Lower leg skin (tissue), 4 donors: ENCODE results near the gene SLC30A9. TPM values are rescaled to one million over a fixed set of nuclear protein-coding genes. Genes with fewer than 3 reads are reported as not detected.

ENCODE experiments used
- DNase-seq, 2 donors: peaks; one replicate each; pipeline ENCODE4 v3.0.0-alpha.2; 2019; ENCODE audit warnings: low spot score in 2 of 2
- H3K4me3 ChIP-seq: fragments of 200-600 bp; sonication (generic); 2 replicates; pipeline ENCODE4 v1.5.1; 2017; ENCODE audit warnings: mild to moderate bottlenecking, low read depth; ENCODE audit not compliant: poor library complexity, severe bottlenecking
- POLR2A ChIP-seq, 2 donors: fragments of 450-650 bp; IDR thresholded peaks; one replicate each; pipeline ENCODE4 v1.6.1; 2016 to 2017; ENCODE audit warnings: antibody characterized with exemption in 2 of 2, mild to moderate bottlenecking in 1 of 2, moderate library complexity in 1 of 2
- WGBS, 2 donors: methylation state at CpG; one replicate each; pipeline ENCODE4 v1.1.5; 2018; 5-methylcytosine and 5-hydroxymethylcytosine counted together
- intact Hi-C: fragments of 100-400 bp; cut with DNase I; formaldehyde crosslinking; loops from one replicate; pipeline ENCODE4 v1.15.0; 2023; ENCODE audit warnings: low total_unique reads
- total RNA-seq, 4 donors: library from RNA; depleted of rRNA; stranded (reverse); fragments of >200 nt; gene quantifications; one replicate each; pipeline ENCODE4 v1.1.0, GENCODE V29; 2016
- TF ChIP-seq, protein P1 (sequence below), 3 donors: fragments of 450-650 bp; IDR thresholded peaks; one replicate each; pipeline ENCODE4 v1.5.1; 2016; ENCODE audit warnings: antibody characterized with exemption in 3 of 3, mild to moderate bottlenecking in 3 of 3, moderate library complexity in 2 of 3

SLC30A9 gene
- 10 to 100 TPM; 32.2 to 40.8 (median 34.8) TPM for total RNA-seq

DNA sequence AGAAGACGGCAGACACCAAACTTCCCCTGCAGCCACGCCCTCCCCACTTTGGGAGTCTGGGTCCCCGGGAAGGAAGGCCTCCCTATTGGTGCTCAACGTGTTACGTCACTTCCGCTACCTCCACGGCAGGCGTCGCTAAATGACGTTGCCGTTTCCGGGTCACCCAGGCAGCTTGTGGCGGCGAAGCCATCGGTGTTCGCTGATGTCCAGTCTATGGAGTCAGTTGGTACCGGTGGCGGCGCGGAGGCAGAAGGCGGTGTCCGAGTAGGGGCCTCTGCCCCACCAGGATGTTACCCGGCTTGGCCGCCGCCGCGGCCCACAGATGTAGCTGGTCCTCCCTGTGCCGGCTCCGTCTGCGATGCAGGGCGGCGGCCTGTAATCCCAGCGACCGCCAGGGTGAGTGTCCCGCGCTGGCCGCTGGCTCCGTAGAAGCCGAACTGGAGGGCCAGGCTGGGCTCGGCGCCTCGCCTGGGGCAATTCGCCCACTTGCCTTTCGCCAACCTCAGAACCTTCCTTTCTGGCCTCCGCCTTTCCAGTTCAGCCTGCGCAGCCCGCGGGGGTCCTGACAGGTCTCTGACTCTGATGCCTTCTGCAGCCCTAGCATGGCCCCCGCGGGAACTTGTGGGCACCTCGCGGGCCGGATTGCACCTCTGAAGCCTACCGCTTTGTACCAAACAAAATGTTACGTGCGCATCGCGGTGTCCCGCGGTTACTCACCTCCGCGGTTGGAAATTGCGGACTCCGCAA is at the start of gene SLC30A9:
Gene SLC30A9 (plus strand): TSS at position 166 of the 747 bp plus-strand sequence. CDS start 122 bp downstream, at position 288.
- peak; percentile 96 to 99 for DNase-seq
- H3K4me3 ChIP-seq: peak within 1 kb of the TSS; percentile 82
- 0% methylated on average over 30 to 60 of the region's 64 CpGs for WGBS, 2 donors
- TF ChIP-seq, protein P1, sequence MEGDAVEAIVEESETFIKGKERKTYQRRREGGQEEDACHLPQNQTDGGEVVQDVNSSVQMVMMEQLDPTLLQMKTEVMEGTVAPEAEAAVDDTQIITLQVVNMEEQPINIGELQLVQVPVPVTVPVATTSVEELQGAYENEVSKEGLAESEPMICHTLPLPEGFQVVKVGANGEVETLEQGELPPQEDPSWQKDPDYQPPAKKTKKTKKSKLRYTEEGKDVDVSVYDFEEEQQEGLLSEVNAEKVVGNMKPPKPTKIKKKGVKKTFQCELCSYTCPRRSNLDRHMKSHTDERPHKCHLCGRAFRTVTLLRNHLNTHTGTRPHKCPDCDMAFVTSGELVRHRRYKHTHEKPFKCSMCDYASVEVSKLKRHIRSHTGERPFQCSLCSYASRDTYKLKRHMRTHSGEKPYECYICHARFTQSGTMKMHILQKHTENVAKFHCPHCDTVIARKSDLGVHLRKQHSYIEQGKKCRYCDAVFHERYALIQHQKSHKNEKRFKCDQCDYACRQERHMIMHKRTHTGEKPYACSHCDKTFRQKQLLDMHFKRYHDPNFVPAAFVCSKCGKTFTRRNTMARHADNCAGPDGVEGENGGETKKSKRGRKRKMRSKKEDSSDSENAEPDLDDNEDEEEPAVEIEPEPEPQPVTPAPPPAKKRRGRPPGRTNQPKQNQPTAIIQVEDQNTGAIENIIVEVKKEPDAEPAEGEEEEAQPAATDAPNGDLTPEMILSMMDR (IDR thresholded peaks at IDR 0.05): peak in 1 of 3 donors; percentile 14
- TF ChIP-seq POLR2A (IDR thresholded peaks at IDR 0.05): peak in 1 of 2 donors; percentile 5
- intact Hi-C loops: no loop called here

DNA sequence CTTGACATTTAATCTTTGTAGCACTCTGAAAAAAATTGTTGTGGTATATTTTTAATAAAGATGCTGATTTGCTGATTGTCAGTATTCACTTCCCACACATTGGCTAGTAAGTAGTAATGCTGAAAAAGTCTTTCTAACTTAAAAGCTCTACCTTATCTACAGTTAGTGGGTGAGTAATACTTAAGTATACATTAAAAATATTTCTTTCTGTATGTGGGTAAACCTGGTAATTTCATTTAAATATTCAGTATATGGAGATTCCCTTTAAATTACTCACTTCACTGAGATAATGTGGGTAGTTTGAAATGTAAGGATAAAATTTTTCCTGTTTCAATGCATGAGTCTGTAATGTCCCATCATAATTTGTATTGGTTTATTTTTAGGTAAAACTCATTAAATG is 49.5 kb upstream of the SLC30A9 start:
- TF ChIP-seq, protein P1 (IDR thresholded peaks at IDR 0.05): no peak
- no peak for TF ChIP-seq POLR2A (IDR thresholded peaks at IDR 0.05)
- DNase-seq: no peak
- intact Hi-C loops: no loop called here
- no peak overlapping the region for H3K4me3 ChIP-seq

DNA sequence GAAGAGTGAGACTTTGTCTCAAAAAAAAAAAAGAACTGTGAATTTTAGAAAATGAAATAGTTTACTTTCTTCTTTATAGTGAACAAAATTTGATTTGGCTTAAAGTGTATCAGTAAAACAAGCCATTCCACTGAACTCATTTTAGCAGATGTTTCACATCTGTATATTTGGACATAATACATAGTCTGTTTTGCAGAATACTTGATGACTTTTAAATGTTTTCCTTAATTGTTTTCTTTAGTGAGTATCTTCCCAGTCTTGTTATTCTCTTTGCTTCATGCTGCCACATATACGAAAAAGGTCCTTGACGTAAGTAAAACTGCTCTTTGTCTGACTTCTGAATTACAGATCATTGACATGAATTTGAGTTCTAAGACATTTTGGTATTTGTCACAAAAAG is 46.8 kb upstream of the SLC30A9 start:
- no peak for DNase-seq
- TF ChIP-seq, protein P1 (IDR thresholded peaks at IDR 0.05): no peak
- no peak for TF ChIP-seq POLR2A (IDR thresholded peaks at IDR 0.05)
- intact Hi-C loops: no loop called here
- 89 to 92% methylated on average over 2 of the region's 2 CpGs for WGBS, 2 donors
- no peak overlapping the region for H3K4me3 ChIP-seq

DNA sequence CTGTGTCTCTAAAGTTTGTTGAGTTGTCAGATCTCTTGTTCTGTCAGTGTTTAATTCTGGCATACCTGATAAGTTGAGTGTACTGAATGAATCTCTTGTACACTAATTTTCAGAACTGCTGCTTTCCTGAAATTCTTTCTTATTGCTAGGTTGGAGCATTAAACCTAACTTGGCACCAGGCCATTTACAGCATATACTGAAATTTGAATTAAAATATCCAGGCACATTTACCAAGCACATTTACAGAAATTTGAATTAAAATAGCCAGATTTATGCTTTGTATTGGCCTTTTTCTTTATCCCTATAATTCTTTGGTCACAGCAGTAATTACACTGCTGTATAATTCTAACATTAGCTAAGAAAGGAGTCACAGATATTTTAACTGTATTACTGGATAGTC is 46.2 kb upstream of the SLC30A9 start:
- no peak for DNase-seq
- intact Hi-C loops: no loop called here
- no peak for TF ChIP-seq POLR2A (IDR thresholded peaks at IDR 0.05)
- TF ChIP-seq, protein P1 (IDR thresholded peaks at IDR 0.05): no peak
- no peak overlapping the region for H3K4me3 ChIP-seq

DNA sequence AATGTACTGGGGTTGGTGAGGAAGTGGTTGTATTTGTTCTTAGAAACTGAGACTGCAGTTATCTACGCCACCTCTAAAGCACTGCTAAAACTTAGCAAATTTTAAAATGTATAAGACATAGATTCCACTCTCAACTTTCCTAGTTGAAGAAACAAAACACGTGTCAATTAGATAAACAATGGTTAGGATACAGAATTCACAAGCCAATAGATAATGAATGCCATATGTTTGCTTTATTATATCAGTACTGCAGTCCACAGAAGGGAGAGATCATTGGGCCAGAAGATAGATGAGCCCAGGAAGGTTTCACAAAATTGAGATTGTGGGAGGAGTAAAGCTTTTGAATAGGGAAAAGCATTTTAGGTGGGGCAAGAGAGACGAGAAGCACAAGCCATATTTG is 40.8 kb upstream of the SLC30A9 start:
- TF ChIP-seq, protein P1 (IDR thresholded peaks at IDR 0.05): no peak
- TF ChIP-seq POLR2A (IDR thresholded peaks at IDR 0.05): no peak
- 78 to 85% methylated on average over 3 of the region's 3 CpGs for WGBS, 2 donors
- DNase-seq: no peak
- intact Hi-C loops: no loop called here
- no peak overlapping the region for H3K4me3 ChIP-seq

DNA sequence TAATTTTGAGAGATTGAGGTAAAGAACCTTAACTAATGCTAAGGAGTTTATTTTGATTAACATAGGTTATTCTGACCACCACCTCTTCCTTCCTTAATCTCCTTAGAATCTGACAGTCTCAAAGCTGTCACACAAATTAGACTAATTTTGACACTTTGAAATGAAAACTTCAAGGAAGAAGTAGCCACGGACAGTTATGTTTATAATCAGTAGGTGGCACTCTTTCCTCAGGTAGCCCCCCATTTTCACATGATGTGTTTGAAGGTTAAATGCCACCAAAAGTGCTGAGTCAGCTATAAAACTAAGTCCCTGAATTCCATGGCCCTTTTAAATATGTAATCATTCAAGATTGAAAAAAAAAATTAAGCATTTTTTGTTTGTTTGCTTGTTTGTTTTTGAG is 32.7 kb upstream of the SLC30A9 start:
- H3K4me3 ChIP-seq: no peak overlapping the region
- intact Hi-C loops: no loop called here
- TF ChIP-seq, protein P1 (IDR thresholded peaks at IDR 0.05): no peak
- no peak for TF ChIP-seq POLR2A (IDR thresholded peaks at IDR 0.05)
- DNase-seq: no peak
- WGBS, 2 donors: 45 to 50% methylated on average over 1 of the region's 1 CpG
